ENCODE data around the gene SAFB.

DNA sequence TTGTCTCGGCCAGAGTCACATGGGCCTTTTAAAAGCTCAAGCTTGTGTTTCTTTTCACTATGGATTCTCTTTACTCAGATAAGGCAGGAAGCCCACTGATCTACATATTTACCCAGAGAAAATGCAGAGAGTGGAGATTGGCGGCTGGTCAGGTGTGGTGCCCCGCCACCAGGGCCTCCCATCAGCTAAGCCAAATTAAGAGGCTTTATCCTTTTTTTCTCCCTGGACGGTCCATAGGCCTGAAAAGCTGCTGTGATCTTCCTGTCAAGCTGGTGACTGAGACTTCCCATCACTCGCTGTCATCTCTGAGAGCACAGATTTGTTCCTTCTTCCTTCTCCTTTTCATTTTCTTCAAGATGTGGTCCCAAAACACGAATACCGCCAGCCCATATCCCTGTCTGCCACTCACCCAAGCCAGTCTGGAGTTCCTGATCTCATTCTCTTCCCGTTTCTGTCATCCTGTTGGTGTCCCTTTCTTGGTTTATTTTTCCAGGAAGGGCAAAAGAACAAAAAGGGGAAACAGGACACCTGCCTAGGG is 1.9 kb downstream of the SAFB start:
- TF ChIP-seq EP300 (IDR thresholded peaks at IDR 0.05; ENCODE audit: borderline replicate concordance in 1 of 2, low read depth in 1 of 2, low read length in 1 of 2) = no peak
- TF ChIP-seq POLR2AphosphoS5 (IDR thresholded peaks at IDR 0.05; ENCODE audit: low read depth, low read length) = no peak
- TF ChIP-seq, protein P1, sequence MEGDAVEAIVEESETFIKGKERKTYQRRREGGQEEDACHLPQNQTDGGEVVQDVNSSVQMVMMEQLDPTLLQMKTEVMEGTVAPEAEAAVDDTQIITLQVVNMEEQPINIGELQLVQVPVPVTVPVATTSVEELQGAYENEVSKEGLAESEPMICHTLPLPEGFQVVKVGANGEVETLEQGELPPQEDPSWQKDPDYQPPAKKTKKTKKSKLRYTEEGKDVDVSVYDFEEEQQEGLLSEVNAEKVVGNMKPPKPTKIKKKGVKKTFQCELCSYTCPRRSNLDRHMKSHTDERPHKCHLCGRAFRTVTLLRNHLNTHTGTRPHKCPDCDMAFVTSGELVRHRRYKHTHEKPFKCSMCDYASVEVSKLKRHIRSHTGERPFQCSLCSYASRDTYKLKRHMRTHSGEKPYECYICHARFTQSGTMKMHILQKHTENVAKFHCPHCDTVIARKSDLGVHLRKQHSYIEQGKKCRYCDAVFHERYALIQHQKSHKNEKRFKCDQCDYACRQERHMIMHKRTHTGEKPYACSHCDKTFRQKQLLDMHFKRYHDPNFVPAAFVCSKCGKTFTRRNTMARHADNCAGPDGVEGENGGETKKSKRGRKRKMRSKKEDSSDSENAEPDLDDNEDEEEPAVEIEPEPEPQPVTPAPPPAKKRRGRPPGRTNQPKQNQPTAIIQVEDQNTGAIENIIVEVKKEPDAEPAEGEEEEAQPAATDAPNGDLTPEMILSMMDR (IDR thresholded peaks at IDR 0.05) = no peak
- TF ChIP-seq GABPA (IDR thresholded peaks at IDR 0.05; ENCODE audit: low read depth) = no peak
- TF ChIP-seq, protein P2, sequence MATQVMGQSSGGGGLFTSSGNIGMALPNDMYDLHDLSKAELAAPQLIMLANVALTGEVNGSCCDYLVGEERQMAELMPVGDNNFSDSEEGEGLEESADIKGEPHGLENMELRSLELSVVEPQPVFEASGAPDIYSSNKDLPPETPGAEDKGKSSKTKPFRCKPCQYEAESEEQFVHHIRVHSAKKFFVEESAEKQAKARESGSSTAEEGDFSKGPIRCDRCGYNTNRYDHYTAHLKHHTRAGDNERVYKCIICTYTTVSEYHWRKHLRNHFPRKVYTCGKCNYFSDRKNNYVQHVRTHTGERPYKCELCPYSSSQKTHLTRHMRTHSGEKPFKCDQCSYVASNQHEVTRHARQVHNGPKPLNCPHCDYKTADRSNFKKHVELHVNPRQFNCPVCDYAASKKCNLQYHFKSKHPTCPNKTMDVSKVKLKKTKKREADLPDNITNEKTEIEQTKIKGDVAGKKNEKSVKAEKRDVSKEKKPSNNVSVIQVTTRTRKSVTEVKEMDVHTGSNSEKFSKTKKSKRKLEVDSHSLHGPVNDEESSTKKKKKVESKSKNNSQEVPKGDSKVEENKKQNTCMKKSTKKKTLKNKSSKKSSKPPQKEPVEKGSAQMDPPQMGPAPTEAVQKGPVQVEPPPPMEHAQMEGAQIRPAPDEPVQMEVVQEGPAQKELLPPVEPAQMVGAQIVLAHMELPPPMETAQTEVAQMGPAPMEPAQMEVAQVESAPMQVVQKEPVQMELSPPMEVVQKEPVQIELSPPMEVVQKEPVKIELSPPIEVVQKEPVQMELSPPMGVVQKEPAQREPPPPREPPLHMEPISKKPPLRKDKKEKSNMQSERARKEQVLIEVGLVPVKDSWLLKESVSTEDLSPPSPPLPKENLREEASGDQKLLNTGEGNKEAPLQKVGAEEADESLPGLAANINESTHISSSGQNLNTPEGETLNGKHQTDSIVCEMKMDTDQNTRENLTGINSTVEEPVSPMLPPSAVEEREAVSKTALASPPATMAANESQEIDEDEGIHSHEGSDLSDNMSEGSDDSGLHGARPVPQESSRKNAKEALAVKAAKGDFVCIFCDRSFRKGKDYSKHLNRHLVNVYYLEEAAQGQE (IDR thresholded peaks at IDR 0.05; ENCODE audit: low read depth, low read length) = no peak
- no peak for TF ChIP-seq EZH2phosphoT487 (IDR thresholded peaks at IDR 0.05; ENCODE audit: borderline replicate concordance, low read depth)
- no peak for TF ChIP-seq JUND (IDR thresholded peaks at IDR 0.05)
- no peak for TF ChIP-seq TAF1 (IDR thresholded peaks at IDR 0.05; ENCODE audit: borderline replicate concordance, low read depth, low read length)
- no peak for TF ChIP-seq FOXJ3 (CRISPR knock-in tag; IDR thresholded peaks at IDR 0.05)
- TF ChIP-seq RFX5 (IDR thresholded peaks at IDR 0.05; ENCODE audit: low read length) = no peak
